Left ventricle myocardium inferior (tissue), 1 donor: ENCODE data around the gene NDUFB5. TPM values are rescaled to one million over a fixed set of nuclear protein-coding genes. Genes with fewer than 3 reads are reported as not detected.

Source experiments
- DNase-seq: peaks from one replicate; pipeline ENCODE4 v3.0.0-alpha.2; 2020
- H3K27ac ChIP-seq: fragments of 200-600 bp; replicated peaks from 2 replicates; pipeline ENCODE4 v1.8.0; 2021
- H3K27me3 ChIP-seq: fragments of 200-600 bp; 2 replicates; pipeline ENCODE4 v1.8.0; 2021; ENCODE audit warnings: low read depth
- H3K36me3 ChIP-seq: fragments of 200-600 bp; 2 replicates; pipeline ENCODE4 v1.8.0; 2021
- H3K4me1 ChIP-seq: fragments of 200-600 bp; 2 replicates; pipeline ENCODE4 v1.8.0; 2021
- H3K4me3 ChIP-seq: fragments of 200-600 bp; 2 replicates; pipeline ENCODE4 v1.8.0; 2021; ENCODE audit warnings: mild to moderate bottlenecking, moderate library complexity
- H3K9me3 ChIP-seq: fragments of 200-600 bp; replicated peaks from 2 replicates; pipeline ENCODE4 v1.8.0; 2021
- intact Hi-C: fragments of 100-400 bp; cut with micrococcal nuclease; formaldehyde crosslinking; loops from one replicate; pipeline ENCODE4 v1.11.0; 2022
- total RNA-seq: library from RNA; stranded (reverse); fragmentation: NEBNext Ultra II Directional; extraction: Animal tissue kit (Norgen Biotek cat#: 25700); gene quantifications from one replicate; pipeline ENCODE4 v1.2.1, GENCODE V29; 2021
- TF ChIP-seq, protein P1 (sequence below): fragments of 200-600 bp; IDR thresholded peaks from 2 replicates; pipeline ENCODE4 v1.8.0; 2021; ENCODE audit warnings: antibody characterized with exemption, mild to moderate bottlenecking, borderline replicate concordance
- donor health status: DM: no; HTN: yes; CAD: no; lungs with severe emphysema.

The NDUFB5 gene
- total RNA-seq, 1 donor from 2014 or later: 365 TPM

DNA sequence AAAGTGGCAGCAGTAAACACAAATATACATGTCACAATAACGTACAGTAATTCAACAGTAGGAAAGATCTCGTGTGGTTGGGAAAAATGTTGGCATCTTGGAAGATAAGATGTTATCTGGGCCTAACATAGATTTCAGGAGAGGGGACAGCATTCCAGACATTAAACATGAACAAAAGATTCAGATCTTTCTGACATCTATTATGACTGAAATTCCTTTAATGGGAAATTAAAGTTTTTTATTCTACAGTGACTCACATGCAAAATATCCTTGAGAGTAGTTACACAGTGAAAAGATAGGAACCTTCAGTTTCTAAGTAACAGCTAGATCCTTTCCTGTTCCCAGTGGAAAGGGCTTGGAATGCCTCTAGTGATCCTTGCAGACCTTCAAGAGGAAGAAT, 9.2 kb downstream of the NDUFB5 start:
- intact Hi-C loops: no loop called here
- no peak overlapping the region for H3K27ac ChIP-seq
- TF ChIP-seq, protein P1, sequence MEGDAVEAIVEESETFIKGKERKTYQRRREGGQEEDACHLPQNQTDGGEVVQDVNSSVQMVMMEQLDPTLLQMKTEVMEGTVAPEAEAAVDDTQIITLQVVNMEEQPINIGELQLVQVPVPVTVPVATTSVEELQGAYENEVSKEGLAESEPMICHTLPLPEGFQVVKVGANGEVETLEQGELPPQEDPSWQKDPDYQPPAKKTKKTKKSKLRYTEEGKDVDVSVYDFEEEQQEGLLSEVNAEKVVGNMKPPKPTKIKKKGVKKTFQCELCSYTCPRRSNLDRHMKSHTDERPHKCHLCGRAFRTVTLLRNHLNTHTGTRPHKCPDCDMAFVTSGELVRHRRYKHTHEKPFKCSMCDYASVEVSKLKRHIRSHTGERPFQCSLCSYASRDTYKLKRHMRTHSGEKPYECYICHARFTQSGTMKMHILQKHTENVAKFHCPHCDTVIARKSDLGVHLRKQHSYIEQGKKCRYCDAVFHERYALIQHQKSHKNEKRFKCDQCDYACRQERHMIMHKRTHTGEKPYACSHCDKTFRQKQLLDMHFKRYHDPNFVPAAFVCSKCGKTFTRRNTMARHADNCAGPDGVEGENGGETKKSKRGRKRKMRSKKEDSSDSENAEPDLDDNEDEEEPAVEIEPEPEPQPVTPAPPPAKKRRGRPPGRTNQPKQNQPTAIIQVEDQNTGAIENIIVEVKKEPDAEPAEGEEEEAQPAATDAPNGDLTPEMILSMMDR: no peak
- peaks cover 57% of the 10 kb centered on the region for H3K4me1 ChIP-seq
- peaks cover 55% of the 10 kb centered on the region for H3K36me3 ChIP-seq
- no peaks in the 10 kb centered on the region for H3K27me3 ChIP-seq
- no peak for DNase-seq
- H3K4me3 ChIP-seq: no peak overlapping the region
- no peaks in the 10 kb centered on the region for H3K9me3 ChIP-seq

DNA sequence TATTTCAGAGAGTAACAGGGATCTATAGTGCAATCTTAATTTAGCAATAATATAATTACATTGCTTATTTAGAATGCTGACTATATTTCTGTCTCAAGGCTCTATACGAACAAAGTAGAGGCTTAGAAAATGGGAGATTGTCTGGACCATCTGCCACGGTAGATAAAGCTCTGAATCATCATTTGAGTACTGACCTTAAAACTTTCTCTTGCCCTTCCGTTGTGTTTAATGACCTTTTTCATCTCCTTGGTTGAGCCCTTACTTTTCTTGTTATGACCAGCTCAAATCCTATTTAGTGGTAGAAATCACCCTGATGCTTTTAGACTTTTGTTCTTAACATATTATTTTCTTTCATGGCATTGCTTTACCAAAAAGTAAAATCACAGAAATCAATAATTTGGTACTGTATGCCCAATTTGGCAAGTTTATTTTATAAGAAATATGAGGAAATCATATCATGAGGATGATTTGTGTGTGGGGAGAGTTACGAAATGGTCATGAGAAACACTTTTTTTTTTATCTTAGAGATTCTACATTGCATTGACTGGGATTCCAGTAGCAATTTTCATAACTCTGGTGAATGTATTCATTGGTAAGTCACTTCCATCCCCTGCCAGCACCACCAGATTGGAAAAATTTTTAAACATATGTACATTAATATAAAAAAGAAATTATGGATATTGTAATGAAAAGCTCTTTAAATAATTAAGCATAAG, 11.0 kb downstream of the NDUFB5 start:
- DNase-seq: no peak
- no peak overlapping the region for H3K4me3 ChIP-seq
- TF ChIP-seq, protein P1: no peak
- H3K36me3 ChIP-seq: peaks cover 60% of the 10 kb centered on the region
- H3K9me3 ChIP-seq: no peaks in the 10 kb centered on the region
- intact Hi-C loops: no loop called here
- H3K4me1 ChIP-seq: peaks cover 39% of the 10 kb centered on the region
- H3K27ac ChIP-seq: no peak overlapping the region
- no peaks in the 10 kb centered on the region for H3K27me3 ChIP-seq

DNA sequence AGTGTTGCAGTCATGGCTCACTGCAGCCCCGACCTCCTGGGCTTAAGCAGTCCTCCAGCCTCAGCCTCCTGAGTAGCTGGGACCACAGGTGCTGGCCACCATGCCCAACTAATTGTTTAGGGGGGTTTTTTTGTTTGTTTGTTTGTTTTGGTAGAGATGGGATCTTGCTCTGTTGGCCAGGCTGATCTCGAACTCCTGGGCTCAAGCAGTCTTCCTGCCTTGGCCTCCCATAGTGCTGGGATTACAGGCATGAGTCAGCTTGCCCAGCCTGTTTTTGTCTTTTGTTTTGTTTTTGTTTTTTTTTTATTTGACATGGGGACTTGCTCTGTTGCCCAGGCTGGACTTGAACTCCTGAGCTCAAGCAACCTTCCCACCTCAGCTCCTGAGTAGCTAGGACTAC, 17.4 kb downstream of the NDUFB5 start:
- no peaks in the 10 kb centered on the region for H3K4me1 ChIP-seq
- no peaks in the 10 kb centered on the region for H3K27me3 ChIP-seq
- intact Hi-C loops: no loop called here
- DNase-seq: no peak
- peaks cover 90% of the 10 kb centered on the region for H3K36me3 ChIP-seq
- no peak overlapping the region for H3K27ac ChIP-seq
- H3K4me3 ChIP-seq: no peak overlapping the region
- no peaks in the 10 kb centered on the region for H3K9me3 ChIP-seq
- TF ChIP-seq, protein P1: no peak

DNA sequence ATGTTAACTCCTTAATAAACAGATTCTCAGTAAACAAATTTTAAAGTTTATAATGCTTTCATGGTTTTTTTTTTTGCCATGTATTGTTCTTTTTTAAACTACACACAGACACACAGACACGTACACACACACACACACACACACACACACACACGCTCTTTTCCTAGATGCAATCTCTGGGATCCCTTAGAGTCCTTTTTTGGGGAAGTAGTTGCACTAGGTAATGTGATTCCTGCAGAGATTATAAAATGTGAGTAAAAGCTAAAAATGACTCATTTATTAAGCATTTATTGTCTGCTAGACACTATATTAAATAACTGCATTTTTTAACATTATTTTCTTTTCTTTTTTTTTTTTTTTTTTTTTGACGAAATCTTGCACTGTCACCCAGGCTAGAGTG, 19.9 kb downstream of the NDUFB5 start:
- Histone ChIP-seq H3K27ac (no peak overlapping the region), H3K4me3 (no peak overlapping the region), H3K9me3 (no peaks in the 10 kb centered on the region), H3K36me3 (peaks cover 66% of the 10 kb centered on the region), H3K4me1 (no peaks in the 10 kb centered on the region), H3K27me3 (no peaks in the 10 kb centered on the region)
- intact Hi-C loops: no loop called here
- TF ChIP-seq, protein P1: no peak
- DNase-seq: no peak

- Histone ChIP-seq H3K27ac (no peak overlapping the region), H3K36me3 (peaks cover 5% of the 10 kb centered on the region), H3K4me3 (no peak overlapping the region), H3K9me3 (no peaks in the 10 kb centered on the region), H3K4me1 (no peaks in the 10 kb centered on the region), H3K27me3 (no peaks in the 10 kb centered on the region)
- intact Hi-C loops: no loop called here
- TF ChIP-seq, protein P1: no peak
- DNase-seq: no peak
Measured at GRCh38 chr3:179630753-179631451, 26.3 kb downstream of the NDUFB5 start.
